C1 segment of cervical spinal cord (tissue), 14 donors: ENCODE data around the gene AFAP1L1.
"Not testable (repeated sequence)": the region's sequence is repeated elsewhere in the genome, so short reads cannot be mapped to it uniquely, and the experiment has no call there.

Experiments
- DNase-seq, 14 donors: peaks; one replicate each; lab custom pipeline; 2025; lab: John Stamatoyannopoulos, UW

The AFAP1L1 gene

GRCh38 chr5:149260761-149261160, 10.9 kb upstream of the AFAP1L1 start:
- DNase-seq, result no peak

GRCh38 chr5:149261246-149261645, 10.4 kb upstream of the AFAP1L1 start:
- DNase-seq, result no peak

DNA sequence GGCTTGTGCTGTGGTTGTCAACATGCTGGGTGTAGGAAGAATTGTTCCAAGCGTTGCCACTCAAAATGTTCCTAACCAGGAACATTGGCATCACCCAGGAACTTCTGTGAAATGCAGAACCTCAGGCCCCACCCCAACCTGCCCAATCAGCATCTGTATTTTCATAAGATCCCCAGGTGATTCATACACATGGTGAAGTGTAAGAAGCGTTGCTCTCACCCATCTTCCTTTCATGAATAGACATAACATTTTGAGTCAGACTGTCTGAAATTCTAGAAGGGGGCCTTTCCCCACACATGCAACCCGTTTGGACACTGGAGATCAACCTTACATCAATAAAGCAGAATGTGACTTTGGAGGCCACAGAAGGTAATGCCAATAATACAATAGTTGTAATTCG, 9.3 kb upstream of the AFAP1L1 start:
- no peak for DNase-seq

GRCh38 chr5:149264439-149265067, 7.1 kb upstream of the AFAP1L1 start:
- peak in 1 of 14 donors; percentile 55 for DNase-seq

- no peak for DNase-seq
These were observed 6.6 kb upstream of the AFAP1L1 start for GRCh38 chr5:149265068-149265465.

DNA sequence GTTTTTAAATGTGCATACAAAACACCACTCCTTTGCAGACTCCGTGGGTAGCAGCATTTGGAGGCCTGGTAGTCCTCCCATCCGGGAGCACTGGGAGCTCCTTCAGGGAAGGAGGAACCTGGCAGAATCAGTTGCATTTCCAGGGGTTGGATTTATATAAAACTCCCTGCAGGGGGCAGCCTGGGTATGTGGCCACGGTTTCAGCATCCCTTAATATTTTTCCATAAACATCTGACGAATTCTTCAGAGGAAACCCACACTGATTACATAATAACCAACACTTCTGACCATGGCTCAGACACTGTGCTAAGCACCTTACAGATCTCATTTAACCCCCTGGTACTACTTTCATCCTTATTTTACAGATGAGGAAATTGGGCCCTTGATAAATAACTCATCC, 6.1 kb upstream of the AFAP1L1 start:
- DNase-seq, result peak in 1 of 14 donors; percentile 23

- DNase-seq, result peak in 12 of 14 donors; percentile 13 to 81 (median 62)
These were observed 4.3 kb upstream of the AFAP1L1 start for GRCh38 chr5:149267241-149267973.

GRCh38 chr5:149268928-149269557, 2.6 kb upstream of the AFAP1L1 start:
- DNase-seq, result peak in 2 of 14 donors; percentile 6 to 33

GRCh38 chr5:149271195-149271715, 404 bp upstream of the AFAP1L1 start:
- peak in 1 of 14 donors; percentile 13 for DNase-seq

GRCh38 chr5:149272781-149273180, 1.1 kb downstream of the AFAP1L1 start:
- DNase-seq, result not testable (repeated sequence)

DNA sequence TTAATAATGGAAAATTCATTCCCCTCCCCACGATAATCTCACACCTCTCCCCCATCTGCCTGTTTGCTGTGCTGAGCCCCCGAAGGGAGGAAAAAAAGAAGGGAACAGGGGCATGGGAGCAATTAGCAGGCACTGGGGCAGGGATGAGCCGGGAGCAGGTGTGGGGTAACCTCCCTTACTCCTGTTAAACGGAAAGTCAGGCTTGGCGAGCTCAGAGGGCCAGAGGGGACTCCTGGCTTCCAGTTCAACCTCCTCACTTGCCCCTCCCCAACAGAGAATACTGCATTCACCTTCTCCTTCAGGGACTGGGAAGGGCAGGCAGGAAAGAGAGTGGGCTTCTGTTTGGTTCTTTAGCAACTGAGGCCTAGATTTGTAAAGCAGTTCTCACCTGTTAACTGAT, 1.6 kb downstream of the AFAP1L1 start:
- DNase-seq, result no peak

DNA sequence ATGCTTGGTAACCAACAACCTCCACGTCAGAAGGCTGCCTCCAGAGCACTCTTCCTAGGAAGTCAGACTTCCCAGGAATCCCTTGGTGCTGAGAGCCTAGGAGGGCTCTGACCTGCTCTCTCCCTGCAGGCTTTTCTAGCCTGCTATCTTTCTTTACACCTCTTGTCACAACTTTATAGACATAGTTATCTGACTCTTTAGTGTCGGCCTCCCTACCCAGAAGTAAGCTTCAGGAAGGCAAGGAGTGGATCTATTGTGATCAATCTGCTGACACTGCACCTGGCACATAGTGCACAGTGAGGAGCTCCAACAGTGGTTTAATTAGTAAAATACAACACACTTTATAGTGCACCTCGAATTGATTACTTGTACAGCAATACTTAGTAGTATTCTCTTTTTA, 2.3 kb downstream of the AFAP1L1 start:
- DNase-seq, result no peak

GRCh38 chr5:149274939-149275338, 3.3 kb downstream of the AFAP1L1 start:
- DNase-seq, result no peak

DNA sequence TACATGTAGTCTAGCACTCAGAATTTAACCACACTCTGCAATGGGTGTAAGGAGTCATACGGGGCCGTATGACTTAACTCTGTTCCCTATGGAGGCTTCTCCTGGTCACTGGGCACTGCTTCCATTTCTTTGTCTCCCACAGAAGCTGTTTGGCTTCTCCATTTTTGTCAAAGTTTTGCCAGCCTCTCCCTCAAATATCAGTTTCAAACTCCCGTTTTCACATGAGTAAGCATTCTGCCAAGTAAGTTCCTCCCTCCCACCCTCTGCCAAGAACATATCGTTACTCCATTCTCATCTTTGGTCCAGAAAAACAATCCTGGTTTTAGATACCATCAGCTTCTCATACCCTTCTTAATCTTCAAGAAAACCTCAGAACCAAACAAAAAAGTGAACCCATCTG, 6.1 kb downstream of the AFAP1L1 start:
- DNase-seq, result no peak

DNA sequence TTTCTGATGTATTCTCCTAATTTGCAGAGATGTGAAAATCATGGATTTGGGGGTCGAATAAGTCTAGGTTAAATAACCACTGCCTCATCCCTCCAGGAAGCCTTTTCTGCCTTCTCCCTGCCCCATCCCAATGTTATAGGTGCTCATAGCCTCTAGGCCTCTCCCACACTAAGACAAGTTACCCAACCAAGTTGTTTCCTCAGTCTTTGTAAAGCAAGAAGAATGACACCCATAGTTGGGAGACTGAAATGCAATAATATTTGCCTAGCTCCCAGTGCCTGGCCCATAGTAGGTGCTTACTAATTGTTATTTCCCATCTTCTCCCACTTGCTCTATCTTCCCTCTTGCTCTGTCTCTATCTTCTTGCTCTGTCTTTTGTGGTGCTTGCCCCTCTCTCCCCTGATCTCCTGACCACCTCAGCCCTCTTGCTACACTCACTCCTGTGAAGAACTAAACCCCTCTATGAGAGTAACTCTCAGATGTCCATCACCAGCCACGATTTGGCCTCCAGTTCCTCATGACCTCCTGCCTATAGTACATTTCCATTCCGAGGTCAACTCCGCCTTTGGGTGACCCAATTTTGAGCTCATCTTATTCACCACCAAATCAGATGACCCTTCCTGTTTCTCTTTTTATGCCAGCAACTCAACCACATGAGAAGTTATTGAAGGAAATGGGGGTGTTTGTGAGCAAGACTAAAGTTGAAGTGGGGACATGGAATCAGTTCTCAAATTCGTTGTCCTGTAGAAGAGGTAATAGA, 7.0 kb downstream of the AFAP1L1 start:
- no peak for DNase-seq

GRCh38 chr5:149279661-149280060, 8.0 kb downstream of the AFAP1L1 start:
- DNase-seq, result no peak

DNA sequence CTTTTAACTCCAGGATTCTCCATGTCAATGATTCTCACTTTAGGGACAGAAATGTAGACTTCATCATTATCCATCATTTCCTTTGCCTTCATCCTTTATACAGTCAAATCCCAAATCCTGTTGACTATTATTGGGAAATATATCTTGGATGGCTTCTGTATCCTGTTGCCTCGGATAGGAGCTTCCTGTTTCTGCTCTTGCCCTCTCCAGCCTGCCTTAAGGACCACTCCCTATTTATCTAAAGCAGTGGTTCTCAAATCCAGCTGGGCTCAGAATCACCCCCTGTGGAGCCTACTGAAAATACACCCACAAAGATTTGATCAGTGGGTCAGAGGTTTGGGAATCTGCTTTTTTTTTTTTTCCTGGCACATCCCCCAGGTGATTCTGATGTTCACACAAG, 8.5 kb downstream of the AFAP1L1 start:
- DNase-seq, result no peak

GRCh38 chr5:149280802-149281201, 9.1 kb downstream of the AFAP1L1 start:
- no peak for DNase-seq

- no peak for DNase-seq
These were observed 10.6 kb downstream of the AFAP1L1 start for GRCh38 chr5:149282027-149282965.

DNA sequence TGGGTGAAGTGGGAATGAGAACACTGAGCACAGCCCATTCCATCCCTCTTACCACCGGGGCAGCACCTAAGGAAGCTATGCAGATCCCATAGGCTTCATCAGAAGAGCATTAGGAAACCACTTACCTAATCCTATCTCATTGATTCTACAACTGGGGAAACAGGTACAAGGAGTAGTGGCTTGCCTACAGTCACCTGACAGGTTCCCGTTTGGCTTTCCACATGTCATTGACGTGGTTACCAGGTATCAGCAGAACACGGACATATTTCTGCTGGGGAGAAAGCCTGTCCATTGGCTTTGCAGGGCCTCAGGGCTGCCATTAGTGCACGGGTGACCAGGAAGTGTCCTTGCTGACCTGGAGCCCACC, 11.3 kb downstream of the AFAP1L1 start:
- no peak for DNase-seq
